ENCODE data around the gene STAG1.

Gene STAG1

GRCh38 chr3:136602818-136603217 is 149.4 kb downstream of the STAG1 start:
- H3K4me3 ChIP-seq (replicated peaks; ENCODE audit: insufficient read depth, low read length), result no peak overlapping the region
- no peak for DNase-seq (ENCODE audit: low read depth in 1 of 2, low spot score in 1 of 2)
- H3K27ac ChIP-seq (replicated peaks), result no peak overlapping the region
- no peaks in the 10 kb centered on the region for H3K27me3 ChIP-seq (ENCODE audit: insufficient read depth, poor library complexity, severe bottlenecking)
- TF ChIP-seq CTCF (IDR thresholded peaks at IDR 0.05; ENCODE audit: insufficient read depth, low read length) (no peak), GABPA (IDR thresholded peaks at IDR 0.05; ENCODE audit: low read depth) (no peak), REST (IDR thresholded peaks at IDR 0.05; ENCODE audit: insufficient replicate concordance, low read depth) (no peak), POLR2AphosphoS5 (IDR thresholded peaks at IDR 0.05; ENCODE audit: low read depth) (no peak), SPI1 (IDR thresholded peaks at IDR 0.05; ENCODE audit: borderline replicate concordance, low read depth) (no peak)

- DNase-seq (ENCODE audit: low read depth in 1 of 2, low spot score in 1 of 2), result peak in 1 of 2 experiments; percentile 30
- Histone ChIP-seq H3K4me3 (replicated peaks; ENCODE audit: insufficient read depth, low read length) (no peak overlapping the region), H3K27ac (replicated peaks) (no peak overlapping the region), H3K27me3 (ENCODE audit: insufficient read depth, poor library complexity, severe bottlenecking) (no peaks in the 10 kb centered on the region)
- no peak for TF ChIP-seq POLR2AphosphoS5 (IDR thresholded peaks at IDR 0.05; ENCODE audit: low read depth)
- TF ChIP-seq SPI1 (IDR thresholded peaks at IDR 0.05; ENCODE audit: borderline replicate concordance, low read depth), result peak; percentile 40; the same call in 1 of the 2 replicates
These were observed 156.1 kb downstream of the STAG1 start for GRCh38 chr3:136595913-136596697.

- TF ChIP-seq CTCF (IDR thresholded peaks at IDR 0.05; ENCODE audit: insufficient read depth, low read length) (no peak), SPI1 (IDR thresholded peaks at IDR 0.05; ENCODE audit: borderline replicate concordance, low read depth) (no peak), POLR2AphosphoS5 (IDR thresholded peaks at IDR 0.05; ENCODE audit: low read depth) (no peak), REST (IDR thresholded peaks at IDR 0.05; ENCODE audit: insufficient replicate concordance, low read depth) (no peak), GABPA (IDR thresholded peaks at IDR 0.05; ENCODE audit: low read depth) (no peak)
- no peak overlapping the region for H3K4me3 ChIP-seq (replicated peaks; ENCODE audit: insufficient read depth, low read length)
- DNase-seq (ENCODE audit: low read depth in 1 of 2, low spot score in 1 of 2), result no peak
These were observed 165.6 kb downstream of the STAG1 start for GRCh38 chr3:136586580-136586979.

GRCh38 chr3:136584728-136585127 is 167.4 kb downstream of the STAG1 start:
- Histone ChIP-seq H3K4me3 (replicated peaks; ENCODE audit: insufficient read depth, low read length) (no peak overlapping the region), H3K27me3 (ENCODE audit: insufficient read depth, poor library complexity, severe bottlenecking) (no peaks in the 10 kb centered on the region), H3K27ac (replicated peaks) (no peak overlapping the region)
- no peak for DNase-seq (ENCODE audit: low read depth in 1 of 2, low spot score in 1 of 2)
- TF ChIP-seq SPI1 (IDR thresholded peaks at IDR 0.05; ENCODE audit: borderline replicate concordance, low read depth), result no peak
- TF ChIP-seq CTCF (IDR thresholded peaks at IDR 0.05; ENCODE audit: insufficient read depth, low read length), result no peak
- no peak for TF ChIP-seq POLR2AphosphoS5 (IDR thresholded peaks at IDR 0.05; ENCODE audit: low read depth)
- no peak for TF ChIP-seq REST (IDR thresholded peaks at IDR 0.05; ENCODE audit: insufficient replicate concordance, low read depth)
- TF ChIP-seq GABPA (IDR thresholded peaks at IDR 0.05; ENCODE audit: low read depth), result no peak

More at GRCh38 chr3:136586580-136586979, 165.6 kb downstream of the STAG1 start:
- H3K27ac ChIP-seq (replicated peaks), result no peak overlapping the region
- no peaks in the 10 kb centered on the region for H3K27me3 ChIP-seq (ENCODE audit: insufficient read depth, poor library complexity, severe bottlenecking)
